ENCODE results near the gene LSP1.
"Not testable (repeated sequence)": the region's sequence is repeated elsewhere in the genome, so short reads cannot be mapped to it uniquely, and the experiment has no call there.

LSP1 gene

GRCh38 chr11:1852877-1853276 lies at the start of gene LSP1:
Gene LSP1 (plus strand): TSS chr11:1853084. CDS start chr11:1853145, 61 bp downstream.
- DNase-seq: no peak

GRCh38 chr11:1803246-1803645 lies 49.6 kb upstream of the LSP1 start:
- no peak for DNase-seq

GRCh38 chr11:1803835-1804519 lies 48.9 kb upstream of the LSP1 start:
- not testable (repeated sequence) for DNase-seq

GRCh38 chr11:1805525-1805924 lies 47.4 kb upstream of the LSP1 start:
- no peak for DNase-seq

- no peak for DNase-seq
These were observed 45.5 kb upstream of the LSP1 start for GRCh38 chr11:1807264-1807995.

GRCh38 chr11:1810761-1811160 lies 42.1 kb upstream of the LSP1 start:
- no peak for DNase-seq

- no peak for DNase-seq
These were observed 40.6 kb upstream of the LSP1 start for GRCh38 chr11:1812274-1812673.

- DNase-seq: no peak
These were observed 40.1 kb upstream of the LSP1 start for GRCh38 chr11:1812801-1813200.

GRCh38 chr11:1813356-1813755 lies 39.5 kb upstream of the LSP1 start:
- DNase-seq: not testable (repeated sequence)

GRCh38 chr11:1814691-1815090 lies 38.2 kb upstream of the LSP1 start:
- no peak for DNase-seq

- DNase-seq: no peak
These were observed 37.6 kb upstream of the LSP1 start for GRCh38 chr11:1815311-1815710.

- no peak for DNase-seq
These were observed 37.1 kb upstream of the LSP1 start for GRCh38 chr11:1815751-1816150.

- no peak for DNase-seq
These were observed 35.9 kb upstream of the LSP1 start for GRCh38 chr11:1817000-1817399.

- DNase-seq: no peak
These were observed 35.4 kb upstream of the LSP1 start for GRCh38 chr11:1817511-1817910.

- no peak for DNase-seq
These were observed 33.8 kb upstream of the LSP1 start for GRCh38 chr11:1819074-1819473.

GRCh38 chr11:1820463-1821325 lies 32.2 kb upstream of the LSP1 start:
- no peak for DNase-seq

GRCh38 chr11:1821562-1821961 lies 31.3 kb upstream of the LSP1 start:
- no peak for DNase-seq

- DNase-seq: no peak
These were observed 30.1 kb upstream of the LSP1 start for GRCh38 chr11:1822648-1823375.

- no peak for DNase-seq
These were observed 29.3 kb upstream of the LSP1 start for GRCh38 chr11:1823376-1824220.

GRCh38 chr11:1824221-1825038 lies 28.5 kb upstream of the LSP1 start:
- DNase-seq: no peak
